HG02571 (cell line): ENCODE results near the gene SLC16A5.

ENCODE experiments used
- ATAC-seq: cut with Tn5 transposase; IDR thresholded peaks from one replicate; pipeline ENCODE4 v1.9.1; 2021; ENCODE audit warnings: mild to moderate bottlenecking, moderate library complexity; ENCODE audit not compliant: unreplicated experiment

The SLC16A5 gene

GRCh38 chr17:75155191-75155601 lies 67.4 kb downstream of the SLC16A5 start:
- ATAC-seq, result no peak
